Spinal cord (tissue), 10 donors: Measurements from ENCODE around the gene FIBP. TPM values are rescaled to one million over a fixed set of nuclear protein-coding genes. Genes with fewer than 3 reads are reported as not detected.
"Not testable (repeated sequence)": the region's sequence is repeated elsewhere in the genome, so short reads cannot be mapped to it uniquely, and the experiment has no call there.

Experiments used
- DNase-seq, 6 donors: peaks; one replicate each; pipeline versions ENCODE4 v3.0.0 to v3.0.0-alpha.2; 2013 to 2015; ENCODE audit warnings: low spot score in 6 of 6, low read depth in 4 of 6
- H3K27ac ChIP-seq: one replicate; pipeline ENCODE4 v1.5.1; 2013; ENCODE audit warnings: low read depth, low read length, control low read depth
- H3K27me3 ChIP-seq: one replicate; pipeline ENCODE4 v1.6.1; 2013; ENCODE audit warnings: low read length; ENCODE audit not compliant: control insufficient read depth, insufficient read depth
- H3K36me3 ChIP-seq: one replicate; pipeline ENCODE4 v1.6.1; 2013; ENCODE audit warnings: low read length; ENCODE audit not compliant: control insufficient read depth, insufficient read depth
- H3K4me1 ChIP-seq: one replicate; pipeline ENCODE4 v1.6.1; 2013; ENCODE audit warnings: low read length; ENCODE audit not compliant: control insufficient read depth, insufficient read depth
- H3K4me3 ChIP-seq: one replicate; pipeline ENCODE4 v1.5.1; 2013; ENCODE audit warnings: low read depth, low read length, control low read depth
- H3K9me3 ChIP-seq: one replicate; pipeline ENCODE4 v1.6.1; 2013; ENCODE audit warnings: low read length; ENCODE audit not compliant: control insufficient read depth, insufficient read depth
- WGBS: methylation state at CpG from one replicate; pipeline ENCODE4 v1.1.5; 2013; ENCODE audit warnings: missing lambda C conversion rate; ENCODE audit not compliant: insufficient coverage; 5-methylcytosine and 5-hydroxymethylcytosine counted together
- polyA plus RNA-seq, 2 donors: library from polyadenylated mRNA; unstranded; fragments of 120-200 nt; gene quantifications; one replicate each; pipeline ENCODE4 v1.2.1, GENCODE V29; 2013; ENCODE audit not compliant: insufficient read length in 2 of 2
- total RNA-seq, 2 donors: library from RNA; depleted of rRNA in 1 of 2; stranded (reverse); fragments of 120-200 nt in 1 of 2; fragments of >200 nt in 1 of 2; gene quantifications; one replicate each; pipeline versions ENCODE4 v1.2.3 to v1.2.4, GENCODE V29; 2013 to 2014
- donor health status: healthy.

Gene FIBP
- total and polyA plus RNA-seq, 4 donors = 79.4 to 158 (median 141) TPM

GRCh38 chr11:65854161-65854592, 34.1 kb downstream of the FIBP start:
- H3K27ac ChIP-seq = no peak overlapping the region
- DNase-seq = no peak
- H3K36me3 ChIP-seq = peaks cover 74% of the 10 kb centered on the region
- H3K9me3 ChIP-seq = no peaks in the 10 kb centered on the region
- H3K27me3 ChIP-seq = no peaks in the 10 kb centered on the region
- no peak overlapping the region for H3K4me3 ChIP-seq
- H3K4me1 ChIP-seq = peaks cover 22% of the 10 kb centered on the region
- WGBS = 91% methylated on average over 3 of the region's 4 CpGs

DNA sequence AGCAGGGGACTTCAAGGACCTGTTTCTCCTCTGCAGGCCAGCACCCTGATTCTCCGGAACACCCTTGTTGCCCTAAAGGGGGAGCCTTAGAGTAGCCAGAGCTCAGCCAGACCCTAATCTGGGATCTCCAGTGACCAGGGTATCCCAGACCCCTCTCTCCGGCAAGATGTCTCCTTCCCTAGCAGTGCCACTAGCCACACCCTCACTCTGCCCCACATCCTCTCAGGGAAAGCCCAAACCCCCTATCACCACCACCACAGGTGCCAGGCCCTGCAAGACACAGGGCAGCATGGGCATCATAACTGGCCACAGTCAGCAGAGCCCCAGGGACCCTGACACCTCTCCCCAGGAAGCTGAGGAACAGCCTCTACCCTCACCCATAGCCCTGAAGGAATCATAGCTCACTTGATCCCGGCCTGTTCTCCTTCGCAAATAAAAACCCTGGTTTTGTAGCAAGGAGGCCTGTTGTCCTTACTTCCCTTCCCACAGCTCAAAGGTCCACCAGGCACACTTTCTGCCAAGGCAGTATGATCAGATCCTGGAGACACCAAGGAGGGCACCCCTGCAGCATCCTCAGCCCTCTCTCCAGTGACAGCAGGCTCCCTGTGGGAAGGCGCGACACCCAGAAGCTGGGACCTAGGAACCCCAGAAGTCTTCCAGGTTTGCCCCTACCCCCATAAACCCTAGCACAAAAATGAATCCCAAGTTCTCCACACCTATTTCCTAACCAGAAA, 34.9 kb downstream of the FIBP start:
- Histone ChIP-seq H3K27ac (no peak overlapping the region), H3K27me3 (no peaks in the 10 kb centered on the region), H3K36me3 (peaks cover 74% of the 10 kb centered on the region), H3K4me1 (peaks cover 18% of the 10 kb centered on the region), H3K4me3 (no peak overlapping the region), H3K9me3 (no peaks in the 10 kb centered on the region)
- DNase-seq = no peak
- 84% methylated on average over 4 of the region's 6 CpGs for WGBS

DNA sequence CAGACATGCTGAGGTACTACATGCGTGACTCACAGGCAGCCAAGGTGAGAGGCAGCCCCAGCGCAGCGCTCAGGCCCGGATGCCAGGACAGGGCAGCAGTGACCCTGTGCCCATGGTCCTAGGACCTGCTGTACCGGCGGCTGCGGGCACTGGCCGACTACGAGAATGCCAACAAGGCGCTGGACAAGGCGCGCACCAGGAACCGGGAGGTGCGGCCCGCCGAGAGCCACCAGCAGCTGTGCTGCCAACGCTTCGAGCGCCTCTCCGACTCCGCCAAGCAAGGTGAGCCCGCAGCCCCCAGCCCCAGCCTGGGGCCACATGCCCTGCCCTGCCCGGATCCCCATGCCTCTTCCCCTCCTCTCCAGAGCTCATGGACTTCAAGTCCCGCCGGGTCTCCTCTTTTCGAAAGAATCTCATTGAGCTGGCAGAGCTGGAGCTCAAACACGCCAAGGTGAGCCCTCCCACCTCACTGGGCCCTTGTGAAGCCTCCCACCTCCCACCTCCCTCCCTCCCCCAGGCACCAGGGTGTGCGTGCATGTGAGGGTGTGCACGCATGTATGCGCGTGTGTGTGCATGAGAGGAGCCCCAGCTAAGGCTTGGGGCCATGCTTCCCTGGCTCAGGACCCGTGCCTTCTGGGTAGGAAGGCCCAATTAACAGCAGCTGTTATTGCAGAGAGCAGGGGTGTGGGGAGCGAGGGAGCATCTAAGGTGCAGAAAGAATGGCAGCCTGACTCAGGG, 35.6 kb downstream of the FIBP start:
- Histone ChIP-seq H3K27me3 (no peaks in the 10 kb centered on the region), H3K4me3 (no peak overlapping the region), H3K36me3 (peaks cover 74% of the 10 kb centered on the region), H3K27ac (no peak overlapping the region), H3K4me1 (peaks cover 18% of the 10 kb centered on the region), H3K9me3 (no peaks in the 10 kb centered on the region)
- peak in 1 of 6 donors; percentile 4 for DNase-seq
- 91% methylated on average over 32 of the region's 33 CpGs for WGBS

- no peaks in the 10 kb centered on the region for H3K9me3 ChIP-seq
- WGBS = 92% methylated on average over 9 of the region's 10 CpGs
- peak in 1 of 6 donors; percentile 1 for DNase-seq
- H3K4me1 ChIP-seq = peaks cover 18% of the 10 kb centered on the region
- peaks cover 73% of the 10 kb centered on the region for H3K36me3 ChIP-seq
- H3K27ac ChIP-seq = no peak overlapping the region
- H3K27me3 ChIP-seq = no peaks in the 10 kb centered on the region
- H3K4me3 ChIP-seq = no peak overlapping the region
Observed at GRCh38 chr11:65851811-65852507, 36.3 kb downstream of the FIBP start.

- no peak for DNase-seq
- peaks cover 65% of the 10 kb centered on the region for H3K36me3 ChIP-seq
- H3K4me3 ChIP-seq = no peak overlapping the region
- no peaks in the 10 kb centered on the region for H3K9me3 ChIP-seq
- no peaks in the 10 kb centered on the region for H3K27me3 ChIP-seq
- H3K4me1 ChIP-seq = peaks cover 10% of the 10 kb centered on the region
- no peak overlapping the region for H3K27ac ChIP-seq
- WGBS = 95% methylated on average over 8 of the region's 14 CpGs
Observed at GRCh38 chr11:65851083-65851579, 37.1 kb downstream of the FIBP start.

GRCh38 chr11:65850217-65851082, 37.8 kb downstream of the FIBP start:
- Histone ChIP-seq H3K4me1 (peaks cover 3% of the 10 kb centered on the region), H3K9me3 (no peaks in the 10 kb centered on the region), H3K36me3 (peaks cover 58% of the 10 kb centered on the region), H3K27me3 (no peaks in the 10 kb centered on the region), H3K4me3 (no peak overlapping the region), H3K27ac (no peak overlapping the region)
- WGBS = 85% methylated on average over 16 of the region's 20 CpGs
- peak in 1 of 6 donors; percentile 6 for DNase-seq

GRCh38 chr11:65849771-65850216, 38.5 kb downstream of the FIBP start:
- Histone ChIP-seq H3K27me3 (no peaks in the 10 kb centered on the region), H3K9me3 (no peaks in the 10 kb centered on the region), H3K27ac (no peak overlapping the region), H3K4me1 (no peaks in the 10 kb centered on the region), H3K36me3 (peaks cover 52% of the 10 kb centered on the region), H3K4me3 (no peak overlapping the region)
- peak in 1 of 6 donors; percentile 1 for DNase-seq
- 47% methylated on average over 14 of the region's 16 CpGs for WGBS

DNA sequence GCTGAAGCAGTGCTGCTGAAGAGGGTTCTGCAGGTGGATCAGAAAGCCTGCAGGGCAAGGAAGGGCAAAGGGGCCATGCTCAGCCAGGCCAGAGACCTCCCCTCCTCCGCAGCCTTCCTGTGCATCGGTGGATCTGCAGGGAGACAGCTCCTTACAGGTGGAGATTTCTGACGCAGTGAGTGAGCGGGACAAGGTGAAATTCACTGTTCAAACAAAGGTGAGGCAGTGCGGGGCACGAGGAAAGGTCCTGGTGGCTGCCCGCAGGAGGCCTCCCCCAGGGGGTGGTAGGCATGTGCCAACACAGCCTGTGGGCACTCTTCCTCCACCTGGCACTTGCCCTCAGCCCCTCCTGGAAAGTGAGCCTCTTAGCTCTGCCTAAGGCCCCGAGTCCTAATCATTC, 38.9 kb downstream of the FIBP start:
- H3K36me3 ChIP-seq = peaks cover 47% of the 10 kb centered on the region
- no peak for DNase-seq
- 84% methylated on average over 7 of the region's 8 CpGs for WGBS
- no peaks in the 10 kb centered on the region for H3K4me1 ChIP-seq
- no peak overlapping the region for H3K27ac ChIP-seq
- no peak overlapping the region for H3K4me3 ChIP-seq
- no peaks in the 10 kb centered on the region for H3K27me3 ChIP-seq
- no peaks in the 10 kb centered on the region for H3K9me3 ChIP-seq

DNA sequence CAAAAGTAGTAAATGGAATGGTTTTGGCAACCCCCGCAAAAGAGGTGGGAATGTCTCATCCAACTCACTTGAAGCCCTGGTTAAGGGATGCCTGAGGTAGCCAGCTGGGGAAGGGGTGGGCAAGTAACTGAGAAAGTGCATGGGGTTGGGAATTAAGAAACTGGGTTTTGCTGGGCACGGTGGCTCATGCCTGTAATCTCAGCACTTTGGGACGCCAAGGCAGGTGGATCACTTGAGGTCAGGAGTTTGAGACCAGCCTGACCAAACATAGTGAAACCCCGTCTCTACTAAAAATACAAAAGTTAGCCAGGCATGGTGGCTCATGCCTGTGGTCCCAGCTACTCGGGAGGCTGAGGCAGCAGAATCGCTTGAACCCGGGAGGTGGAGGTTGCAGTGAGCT, 39.6 kb downstream of the FIBP start:
- DNase-seq = peak in 1 of 6 donors; percentile 3
- H3K4me3 ChIP-seq, H3K4me1 ChIP-seq, H3K9me3 ChIP-seq, H3K27ac ChIP-seq, H3K27me3 ChIP-seq: not testable (repeated sequence)
- peaks cover 41% of the 10 kb centered on the region for H3K36me3 ChIP-seq
- WGBS = 87% methylated on average over 6 of the region's 7 CpGs
